H1 (cell line): Measurements from ENCODE around the gene AGPAT4. TPM values are rescaled to one million over a fixed set of nuclear protein-coding genes. Genes with fewer than 3 reads are reported as not detected.

ENCODE experiments used
- CTCF ChIA-PET: fragments of 300-600 bp; sonication (Branson Sonifier 250); formaldehyde crosslinking; loops from one replicate; lab custom pipeline; 2021; ENCODE audit not compliant: partially characterized antibody; lab: Charles Lee
- POLR2A ChIA-PET: fragments of 300-600 bp; sonication (Branson Sonifier 250); formaldehyde crosslinking; loops from one replicate; lab custom pipeline; 2021; ENCODE audit warnings: inconsistent platforms; ENCODE audit not compliant: partially characterized antibody; lab: Charles Lee
- DNase-seq, 2 experiments: peaks; one replicate each; pipeline versions ENCODE4 v3.0.0 to v3.0.0-alpha.2; 2010 to 2022; ENCODE audit warnings: low spot score in 2 of 2, low read depth in 1 of 2, mixed read lengths in 1 of 2
- FAIRE-seq: peaks from 2 replicates; lab custom pipeline; 2011; peaks lifted over from hg19 to GRCh38; lab: Jason Lieb, UNC
- H2AFZ ChIP-seq: 2 replicates; pipeline ENCODE4 v1.8.1; 2012; ENCODE audit warnings: low read length, inconsistent platforms
- H2AK5ac ChIP-seq: 2 replicates; pipeline ENCODE4 v1.6.1; 2013; ENCODE audit warnings: low read depth, low read length
- H2BK120ac ChIP-seq: replicated peaks from 2 replicates; pipeline ENCODE3; 2013; ENCODE audit warnings: low read depth, low read length, inconsistent platforms
- H2BK12ac ChIP-seq: 2 replicates; pipeline ENCODE4 v1.6.1; 2013; ENCODE audit warnings: low read depth, low read length
- H2BK15ac ChIP-seq: 2 replicates; pipeline ENCODE4 v1.6.1; 2013; ENCODE audit warnings: low read length
- H2BK20ac ChIP-seq: 2 replicates; pipeline ENCODE4 v1.6.1; 2013; ENCODE audit warnings: low read length
- H2BK5ac ChIP-seq: 2 replicates; pipeline ENCODE4 v1.6.1; 2013; ENCODE audit warnings: low read depth, low read length
- H3K14ac ChIP-seq: 2 replicates; pipeline ENCODE4 v1.6.1; 2013; ENCODE audit warnings: inconsistent platforms; ENCODE audit not compliant: insufficient read length
- H3K18ac ChIP-seq: 2 replicates; pipeline ENCODE4 v1.6.1; 2013; ENCODE audit warnings: low read length; ENCODE audit errors: extremely low read depth
- H3K23ac ChIP-seq: 2 replicates; pipeline ENCODE4 v1.6.1; 2013; ENCODE audit warnings: inconsistent platforms; ENCODE audit not compliant: insufficient read length
- H3K23me2 ChIP-seq: 2 replicates; pipeline ENCODE4 v1.6.1; 2013; ENCODE audit warnings: low read depth, low read length
- H3K27ac ChIP-seq: 2 replicates; pipeline ENCODE4 v1.6.1; 2011; ENCODE audit warnings: low read depth, low read length, inconsistent platforms
- H3K27me3 ChIP-seq, 4 experiments: replicated peaks in 1 of 4; 1 replicate in 1 of 4; 2 replicates in 3 of 4; pipeline versions ENCODE4 v1.6.1 to v1.8.1; 2011 to 2013; ENCODE audit warnings: low read length in 3 of 4, mild to moderate bottlenecking in 3 of 4, inconsistent platforms in 2 of 4, mixed read lengths in 2 of 4, moderate library complexity in 1 of 4; ENCODE audit not compliant: control insufficient read depth in 3 of 4, insufficient read depth in 3 of 4; ENCODE audit errors: extremely low read depth in 1 of 4
- H3K36me3 ChIP-seq, 4 experiments: 2 replicates each; pipeline versions ENCODE4 v1.6.1 to v1.8.1; 2011 to 2013; ENCODE audit warnings: mild to moderate bottlenecking in 4 of 4, low read length in 3 of 4, moderate library complexity in 2 of 4, control low read depth in 1 of 4, inconsistent platforms in 1 of 4; ENCODE audit not compliant: insufficient read depth in 4 of 4, control insufficient read depth in 2 of 4
- H3K4ac ChIP-seq: replicated peaks from 2 replicates; pipeline ENCODE3; 2013; ENCODE audit warnings: low read length, low read depth, mixed read lengths, inconsistent platforms; ENCODE audit not compliant: insufficient read length
- H3K4me1 ChIP-seq, 4 experiments: replicated peaks in 1 of 4; 1 replicate in 1 of 4; 2 replicates in 3 of 4; pipeline versions ENCODE4 v1.6.1 to v1.8.1; 2011 to 2013; ENCODE audit warnings: low read length in 3 of 4, inconsistent platforms in 2 of 4, mixed read lengths in 1 of 4; ENCODE audit not compliant: insufficient read depth in 4 of 4, control insufficient read depth in 3 of 4
- H3K4me2 ChIP-seq, 2 experiments: 2 replicates each; pipeline versions ENCODE4 v1.6.1 to v1.8.1; 2011 to 2013; ENCODE audit warnings: low read depth in 2 of 2, low read length in 2 of 2, control low read depth in 1 of 2, inconsistent platforms in 1 of 2, mild to moderate bottlenecking in 1 of 2; ENCODE audit not compliant: insufficient read depth in 1 of 2
- H3K4me3 ChIP-seq, 4 experiments: fragments of 200-600, 300-600 bp in 1 of 4; sonication (generic), shearing (Covaris generic), sonication (Bioruptor Twin) in 1 of 4; 2 replicates each; pipeline versions ENCODE4 v1.5.1 to v1.8.1; 2011 to 2016; ENCODE audit warnings: low read length in 4 of 4, low read depth in 3 of 4, control low read depth in 2 of 4, inconsistent platforms in 2 of 4, mild to moderate bottlenecking in 2 of 4, mixed read lengths in 1 of 4, moderate library complexity in 1 of 4; ENCODE audit not compliant: insufficient read depth in 2 of 4; ENCODE audit errors: extremely low read depth in 1 of 4
- H3K56ac ChIP-seq: replicated peaks from 2 replicates; pipeline ENCODE3; 2013; ENCODE audit warnings: low read depth, mild to moderate bottlenecking, mixed read lengths, low read length, inconsistent platforms; ENCODE audit not compliant: insufficient read length
- H3K79me1 ChIP-seq: 2 replicates; pipeline ENCODE4 v1.6.1; 2013; ENCODE audit warnings: low read depth, low read length, control low read depth
- H3K79me2 ChIP-seq, 2 experiments: 2 replicates each; pipeline versions ENCODE4 v1.6.1 to v1.8.1; 2012 to 2013; ENCODE audit warnings: low read length in 2 of 2, mild to moderate bottlenecking in 2 of 2, inconsistent platforms in 1 of 2; ENCODE audit not compliant: insufficient read depth in 2 of 2, control insufficient read depth in 1 of 2
- H3K9ac ChIP-seq, 4 experiments: replicated peaks in 1 of 4; 1 replicate in 1 of 4; 2 replicates in 3 of 4; pipeline versions ENCODE4 v1.6.1 to v1.8.1; 2011 to 2013; ENCODE audit warnings: low read depth in 3 of 4, low read length in 3 of 4, control low read depth in 2 of 4, mild to moderate bottlenecking in 2 of 4, moderate library complexity in 2 of 4, inconsistent platforms in 1 of 4; ENCODE audit errors: extremely low read depth in 1 of 4
- H3K9me3 ChIP-seq, 2 experiments: 2 replicates each; pipeline versions ENCODE4 v1.6.1 to v1.8.1; 2012 to 2013; ENCODE audit warnings: mild to moderate bottlenecking in 2 of 2, moderate library complexity in 2 of 2, control low read depth in 1 of 2, inconsistent platforms in 1 of 2, low read depth in 1 of 2, low read length in 1 of 2, mixed read lengths in 1 of 2; ENCODE audit not compliant: insufficient read depth in 2 of 2
- H4K20me1 ChIP-seq, 2 experiments: replicated peaks in 1 of 2; 2 replicates each; pipeline versions ENCODE3 to v1.8.1; 2011 to 2013; ENCODE audit warnings: inconsistent platforms in 2 of 2, low read length in 2 of 2, mild to moderate bottlenecking in 1 of 2; ENCODE audit not compliant: insufficient read depth in 2 of 2, control insufficient read depth in 1 of 2
- H4K5ac ChIP-seq: 2 replicates; pipeline ENCODE4 v1.6.1; 2013; ENCODE audit warnings: low read length, low read depth, mixed read lengths, inconsistent platforms; ENCODE audit not compliant: insufficient read length
- H4K8ac ChIP-seq: 2 replicates; pipeline ENCODE4 v1.8.0; 2013; ENCODE audit warnings: mild to moderate bottlenecking, moderate library complexity, low read length, inconsistent platforms; ENCODE audit not compliant: insufficient read depth; ENCODE audit errors: extremely low read depth
- H4K91ac ChIP-seq: replicated peaks from 2 replicates; pipeline ENCODE3; 2013; ENCODE audit warnings: low read length, mixed read lengths, inconsistent platforms; ENCODE audit not compliant: insufficient read length
- CHD1 ChIP-seq: IDR thresholded peaks from 2 replicates; pipeline ENCODE4 v1.6.1; 2012; ENCODE audit warnings: low read depth, low read length, improper control_type of control experiment
- CHD2 ChIP-seq: IDR thresholded peaks from 2 replicates; pipeline ENCODE4 v1.6.1; 2012; ENCODE audit warnings: low read length, improper control_type of control experiment
- CTBP2 ChIP-seq: IDR thresholded peaks from 2 replicates; pipeline ENCODE4 v1.7.0; 2011; ENCODE audit warnings: borderline replicate concordance, mild to moderate bottlenecking, moderate library complexity, mixed read lengths, low read length; ENCODE audit not compliant: insufficient read depth, insufficient read length
- EGR1 ChIP-seq: IDR thresholded peaks from 2 replicates; pipeline ENCODE4 v1.6.1; 2011; ENCODE audit warnings: low read depth, low read length, borderline replicate concordance
- FOSL1 ChIP-seq: IDR thresholded peaks from 2 replicates; pipeline ENCODE4 v1.6.1; 2011; ENCODE audit warnings: mild to moderate bottlenecking, low read depth, low read length, moderate library complexity; ENCODE audit not compliant: insufficient read depth
- KDM1A ChIP-seq: fragments of 200-600, 300-600 bp; sonication (generic); IDR thresholded peaks from 2 replicates; pipeline ENCODE4 v1.7.1; 2016; ENCODE audit warnings: mild to moderate bottlenecking, low read length, borderline replicate concordance
- NANOG ChIP-seq: IDR thresholded peaks from 2 replicates; pipeline ENCODE4 v1.6.1; 2011; ENCODE audit warnings: low read length, low read depth, mild to moderate bottlenecking, inconsistent platforms; ENCODE audit not compliant: insufficient read depth, poor library complexity, severe bottlenecking
- POLR2AphosphoS5 ChIP-seq: IDR thresholded peaks from 2 replicates; pipeline ENCODE4 v1.6.1; 2011; ENCODE audit warnings: low read depth, low read length
- RAD21 ChIP-seq, 2 experiments: IDR thresholded peaks in 1 of 2; conservative IDR thresholded peaks in 1 of 2; 2 replicates each; pipeline ENCODE4 v1.6.1; 2011; ENCODE audit warnings: low read depth in 2 of 2, low read length in 2 of 2, improper control_type of control experiment in 1 of 2, inconsistent platforms in 1 of 2, mild to moderate bottlenecking in 1 of 2, moderate library complexity in 1 of 2
- RNF2 ChIP-seq: fragments of 200-900, 300-1000 bp; sonication (generic); IDR thresholded peaks from 2 replicates; pipeline ENCODE4 v1.7.1; 2016; ENCODE audit warnings: borderline replicate concordance, low read depth, mild to moderate bottlenecking, antibody characterized with exemption, low read length; ENCODE audit not compliant: poor library complexity, severe bottlenecking; ENCODE audit errors: missing control alignments
- SIN3A ChIP-seq, 2 experiments: IDR thresholded peaks in 1 of 2; conservative IDR thresholded peaks in 1 of 2; 2 replicates each; pipeline ENCODE4 v1.6.1; 2011 to 2012; ENCODE audit warnings: low read length in 2 of 2, improper control_type of control experiment in 1 of 2, low read depth in 1 of 2, mild to moderate bottlenecking in 1 of 2
- SIX5 ChIP-seq: IDR thresholded peaks from 2 replicates; pipeline ENCODE4 v1.6.1; 2011; ENCODE audit warnings: mild to moderate bottlenecking, low read depth, low read length
- TCF12 ChIP-seq: IDR thresholded peaks from 2 replicates; pipeline ENCODE4 v1.6.1; 2011; ENCODE audit warnings: low read depth, mild to moderate bottlenecking, low read length
- WGBS, 2 experiments: shearing (Covaris generic) in 1 of 2; methylation state at CpG; one replicate each; pipeline versions ENCODE4 v1.1.6 to v1.1.7; 2013 to 2015; ENCODE audit warnings: low lambda C conversion rate in 2 of 2, mixed read lengths in 2 of 2, inconsistent platforms in 1 of 2, low coverage in 1 of 2, missing lambda C conversion rate in 1 of 2; ENCODE audit not compliant: insufficient replicate concordance in 2 of 2, insufficient coverage in 1 of 2, insufficient read length in 1 of 2; ENCODE audit errors: extremely low coverage in 1 of 2, missing lambda C conversion rate in 1 of 2; 5-methylcytosine and 5-hydroxymethylcytosine counted together
- polyA plus RNA-seq, 7 experiments: library from polyadenylated mRNA; depleted of rRNA in 3 of 7; stranded (reverse) in 5 of 7; unstranded in 2 of 7; fragments of >200 nt in 5 of 7; fragments of 200-250 nt in 2 of 7; gene quantifications; 1 replicate in 5 of 7; 2 replicates in 1 of 7; 4 replicates in 1 of 7; pipeline versions ENCODE4 v1.2.1 to v1.2.3, GENCODE V29; 2011 to 2013; ENCODE audit warnings: missing spikeins in 2 of 7, mixed read lengths in 2 of 7
- total RNA-seq: library from RNA; stranded (reverse); fragmentation: NEBNext Ultra II Directional; extraction: Animal tissue kit (Norgen Biotek cat#: 25700); gene quantifications from 2 replicates; pipeline ENCODE4 v1.2.1, GENCODE V29; 2021

AGPAT4 gene
- total and polyA plus RNA-seq, 2 of the 8 experiments (the other 6 are each of a cell fraction or from before 2014, with no cell fraction given): 13.5 to 23.8 TPM

GRCh38 chr6:161215193-161215592 lies 58.7 kb downstream of the AGPAT4 start:
- Histone ChIP-seq H2BK5ac (no peak overlapping the region), H2BK120ac (no peak overlapping the region), H3K4me3 (no peak overlapping the region), H3K27me3 (no peaks in the 10 kb centered on the region), H3K9me3 (peaks cover 27 to 46% of the 10 kb centered on the region in 2 experiments), H2AFZ (no peak overlapping the region), H2BK12ac (no peak overlapping the region), H3K9ac (no peak overlapping the region), H3K79me2 (peaks cover 6 to 23% of the 10 kb centered on the region in 2 experiments; a peak in 3 of 4 replicates), H2AK5ac (no peak overlapping the region), H3K79me1 (peaks cover 4% of the 10 kb centered on the region; the same call in 1 of the 2 replicates), H3K23ac (no peak overlapping the region), H3K18ac (no peak overlapping the region), H2BK15ac (no peak overlapping the region), H3K14ac (no peak overlapping the region), H4K5ac (no peak overlapping the region), H3K4ac (no peak overlapping the region), H3K27ac (no peak overlapping the region), H3K4me1 (no peaks in the 10 kb centered on the region), H3K36me3 (peaks cover 0 to 28% (median 11%) of the 10 kb centered on the region in 4 experiments; a peak in 6 of 8 replicates), H4K8ac (no peak overlapping the region), H3K4me2 (no peak overlapping the region), H4K91ac (no peak overlapping the region), H3K23me2 (no peaks in the 10 kb centered on the region), H3K56ac (no peak overlapping the region), H2BK20ac (no peak overlapping the region), H4K20me1 (no peaks in the 10 kb centered on the region)
- WGBS, 2 experiments: 91% methylated on average over 4 of the region's 4 CpGs; no CpG with 5 or more reads in 1 of the 2 experiments
- ChIA-PET CTCF (interaction anchor here (1.0 to 1.5 kb wide), 3 partner anchors 12 to 283 kb away, joined by 3 to 6 read pairs (median 5); no protein-coding TSS in a partner anchor), POLR2A (no interaction called here)
- DNase-seq (no peak), FAIRE-seq (no peak)
- TF ChIP-seq CHD2 (no peak), SIX5 (no peak), RAD21 (IDR thresholded peaks at IDR 0.05 in 1 of 2, conservative IDR thresholded peaks at IDR 0.05 in 1 of 2; ENCODE audit: low read depth in 2 of 2, low read length in 2 of 2) (no peak), CHD1 (no peak), RNF2 (no peak), POLR2AphosphoS5 (no peak), CTBP2 (no peak), NANOG (no peak), KDM1A (no peak), TCF12 (no peak), EGR1 (no peak), FOSL1 (no peak), SIN3A (conservative IDR thresholded peaks at IDR 0.05 in 1 of 2, IDR thresholded peaks at IDR 0.05 in 1 of 2; ENCODE audit: low read depth in 1 of 2, low read length in 2 of 2) (no peak)
